ENCODE measurements around the gene AKAP5.

Gene AKAP5

GRCh38 chr14:64459405-64460136, 5.7 kb upstream of the AKAP5 start:
- DNase-seq (ENCODE audit: low read depth in 2 of 2), result no peak

DNA sequence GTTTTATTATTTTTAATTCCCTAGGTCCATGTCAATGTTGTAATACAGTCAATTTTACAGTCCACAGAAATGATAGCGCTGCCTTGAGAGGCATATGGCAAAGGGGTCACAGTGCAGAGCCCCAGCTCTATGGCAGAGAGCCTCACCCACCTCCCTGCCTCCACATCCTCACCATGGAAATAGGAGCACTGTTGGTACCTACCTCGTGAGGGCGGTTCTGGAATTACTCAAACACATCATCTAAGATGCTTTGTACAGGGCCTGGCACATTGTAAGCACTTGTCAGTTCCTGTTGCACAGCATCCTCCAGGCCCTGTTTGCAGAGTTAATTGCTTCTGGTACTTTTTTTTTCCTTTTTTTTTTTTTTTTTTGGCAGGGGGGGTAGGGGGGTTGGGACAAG, 4.1 kb upstream of the AKAP5 start:
- DNase-seq (ENCODE audit: low read depth in 2 of 2), result no peak

- DNase-seq (ENCODE audit: low read depth in 2 of 2), result no peak
Measured at GRCh38 chr14:64463195-64463594, 2.1 kb upstream of the AKAP5 start.

DNA sequence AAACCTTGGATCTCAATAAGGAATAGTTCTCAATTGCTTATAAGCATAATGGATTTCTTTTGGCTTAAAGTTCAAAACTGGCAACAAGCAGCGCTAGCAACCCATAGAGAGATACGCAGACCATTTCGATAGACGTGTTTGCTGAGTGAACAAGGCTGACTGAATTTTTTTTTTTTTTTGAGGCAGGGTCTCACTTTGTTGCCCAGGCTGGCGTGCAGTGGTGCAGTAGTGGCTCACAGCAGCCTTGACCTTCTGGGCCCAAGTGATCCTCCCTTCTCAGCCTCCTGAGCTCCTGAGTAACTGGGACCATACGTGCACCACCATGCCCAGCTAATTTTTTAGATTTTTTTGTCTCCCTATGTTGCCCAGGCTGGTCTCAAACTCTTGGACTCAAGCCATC, 1.4 kb upstream of the AKAP5 start:
- no peak for DNase-seq (ENCODE audit: low read depth in 2 of 2)

GRCh38 chr14:64464651-64465050, 648 bp upstream of the AKAP5 start:
- DNase-seq (ENCODE audit: low read depth in 2 of 2), result no peak

- DNase-seq (ENCODE audit: low read depth in 2 of 2), result no peak
Measured at GRCh38 chr14:64465831-64466554, 694 bp downstream of the AKAP5 start.

DNA sequence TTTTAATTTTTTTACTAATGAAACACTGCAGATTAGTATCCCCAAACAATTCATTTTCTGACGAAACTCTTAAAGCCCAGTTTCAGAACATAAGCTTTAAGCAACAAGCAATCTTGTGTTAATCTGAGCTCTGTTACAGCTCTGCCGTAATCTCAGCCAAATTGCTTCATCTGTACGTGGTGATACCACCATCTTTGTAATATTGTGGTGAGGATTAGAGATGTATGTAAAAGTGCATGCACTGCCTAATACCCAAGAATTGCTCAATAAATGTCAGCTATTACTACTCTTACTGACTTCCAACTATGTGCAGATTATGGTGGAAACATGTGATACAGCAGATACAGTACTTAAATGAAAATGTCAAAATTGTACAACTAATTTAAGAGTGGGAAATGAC, 1.8 kb downstream of the AKAP5 start:
- DNase-seq (ENCODE audit: low read depth in 2 of 2), result no peak

DNA sequence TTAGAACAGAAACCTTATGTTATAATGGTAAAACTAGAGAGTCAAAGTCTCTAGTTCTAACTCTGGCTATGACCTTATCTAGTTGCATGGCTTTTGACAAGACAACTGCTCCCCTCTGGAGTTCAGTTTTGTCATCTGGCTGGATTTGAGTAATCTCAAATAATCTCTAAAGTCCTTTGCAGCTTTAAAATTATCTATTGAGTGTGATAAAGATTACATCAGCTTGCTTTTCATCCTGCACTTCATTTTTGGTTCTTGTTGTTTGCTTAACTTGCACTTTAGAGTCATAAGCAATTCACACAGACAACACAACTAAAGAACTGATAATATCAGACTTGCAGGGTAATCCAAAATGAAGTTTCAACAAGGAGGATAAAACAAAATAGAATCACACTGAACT, 2.3 kb downstream of the AKAP5 start:
- DNase-seq (ENCODE audit: low read depth in 2 of 2), result no peak

- no peak for DNase-seq (ENCODE audit: low read depth in 2 of 2)
Measured at GRCh38 chr14:64468451-64468850, 3.2 kb downstream of the AKAP5 start.

GRCh38 chr14:64474041-64474440, 8.7 kb downstream of the AKAP5 start:
- DNase-seq (ENCODE audit: low read depth in 2 of 2), result no peak

DNA sequence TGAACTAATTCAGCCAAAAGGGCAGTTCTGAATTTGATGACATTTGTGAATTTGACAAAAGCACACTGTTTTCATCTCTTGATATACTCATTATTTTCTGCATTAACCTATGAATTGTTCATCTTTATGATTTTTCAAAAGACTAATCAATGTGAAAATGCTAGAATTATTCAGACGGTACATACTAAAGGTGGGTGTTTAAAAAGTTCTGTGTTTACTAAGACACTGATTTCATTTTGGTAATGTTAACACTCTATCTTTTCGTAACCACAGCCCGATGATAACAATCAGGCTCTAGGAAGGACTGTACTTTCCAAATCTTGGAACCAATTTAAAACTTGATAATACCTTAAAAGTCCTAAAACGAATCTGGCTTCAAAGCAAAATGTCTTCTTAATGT, 9.4 kb downstream of the AKAP5 start:
- DNase-seq (ENCODE audit: low read depth in 2 of 2), result no peak

GRCh38 chr14:64475585-64476273, 10.4 kb downstream of the AKAP5 start:
- DNase-seq (ENCODE audit: low read depth in 2 of 2), result no peak

DNA sequence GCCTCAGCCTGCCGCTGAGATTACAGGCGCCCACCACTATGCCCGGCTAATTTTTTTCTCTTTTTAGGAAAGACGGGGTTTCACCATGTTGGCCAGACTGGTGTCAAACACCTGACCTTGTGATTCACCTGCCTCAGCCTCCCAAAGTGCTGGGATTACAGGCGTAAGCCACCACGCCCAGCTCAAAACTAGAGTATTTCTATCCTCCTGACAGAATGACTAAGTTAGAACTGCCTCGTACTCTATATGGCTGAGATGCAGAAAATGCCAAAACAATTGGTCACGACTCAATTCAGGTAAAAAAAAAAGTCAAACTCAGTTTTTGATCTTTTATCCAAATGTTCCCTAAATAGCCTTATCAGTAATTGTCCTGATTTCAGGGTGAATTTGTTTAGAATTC, 11.1 kb downstream of the AKAP5 start:
- no peak for DNase-seq (ENCODE audit: low read depth in 2 of 2)

GRCh38 chr14:64478634-64479250, 13.4 kb downstream of the AKAP5 start:
- DNase-seq (ENCODE audit: low read depth in 2 of 2), result no peak

- no peak for DNase-seq (ENCODE audit: low read depth in 2 of 2)
Measured at GRCh38 chr14:64488590-64489099, 23.3 kb downstream of the AKAP5 start.

DNA sequence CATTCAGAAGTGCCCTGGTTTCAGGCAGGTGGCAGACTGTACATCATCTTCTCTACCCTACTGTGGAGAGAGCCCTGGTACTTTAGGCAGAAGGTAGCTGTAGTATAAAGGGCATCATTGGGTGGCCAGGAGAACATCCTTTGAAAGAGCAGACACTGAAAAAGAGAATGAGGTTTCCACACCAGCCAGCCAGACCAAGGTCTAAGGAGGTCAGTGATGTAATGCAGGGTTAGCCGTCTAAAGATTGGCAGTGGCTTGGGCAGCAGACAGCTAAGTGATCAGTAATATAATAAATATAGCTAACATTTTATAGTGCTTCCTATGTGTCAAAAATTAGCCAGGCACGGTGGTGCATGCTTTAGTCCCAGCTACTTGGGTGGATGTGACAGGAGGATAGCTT, 26.3 kb downstream of the AKAP5 start:
- no peak for DNase-seq (ENCODE audit: low read depth in 2 of 2)

DNA sequence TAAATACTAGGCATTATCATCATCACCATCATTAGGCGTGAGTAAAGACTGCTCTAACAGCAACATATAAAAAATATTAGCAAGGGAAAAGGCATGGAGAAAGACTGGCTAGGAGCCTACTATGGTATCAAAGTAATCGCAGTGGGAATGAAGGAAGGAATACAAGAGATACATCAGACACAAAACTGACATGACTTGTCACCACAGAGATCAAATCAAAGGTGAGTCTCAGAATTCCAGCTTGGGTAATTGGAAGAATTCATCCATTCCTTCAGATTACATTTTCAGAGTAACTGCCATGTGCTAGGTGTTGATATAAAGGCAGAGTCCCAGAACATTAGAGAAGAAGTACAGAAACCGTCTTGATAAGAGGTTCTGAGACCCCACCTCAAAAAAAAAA, 28.2 kb downstream of the AKAP5 start:
- DNase-seq (ENCODE audit: low read depth in 2 of 2), result no peak

DNA sequence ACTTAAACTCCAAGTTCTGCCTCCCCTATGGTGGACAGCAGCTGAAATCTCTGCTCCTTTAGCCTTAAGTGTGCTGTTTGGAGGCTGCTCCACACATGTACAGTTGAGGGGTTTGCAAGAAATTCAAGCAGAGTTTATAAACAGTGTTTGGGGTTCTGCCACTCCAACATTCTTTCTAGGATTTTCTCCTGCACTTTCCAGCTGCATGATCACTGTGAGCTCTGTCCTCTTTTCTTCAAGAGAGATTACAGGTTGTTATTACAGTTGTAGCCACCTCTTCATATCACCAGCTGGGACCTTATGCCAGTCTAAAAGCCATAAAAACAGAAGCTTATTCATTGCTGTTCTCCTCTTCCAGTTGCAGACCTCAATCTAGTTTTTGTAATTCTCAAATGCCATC, 30.0 kb downstream of the AKAP5 start:
- DNase-seq (ENCODE audit: low read depth in 2 of 2), result no peak

DNA sequence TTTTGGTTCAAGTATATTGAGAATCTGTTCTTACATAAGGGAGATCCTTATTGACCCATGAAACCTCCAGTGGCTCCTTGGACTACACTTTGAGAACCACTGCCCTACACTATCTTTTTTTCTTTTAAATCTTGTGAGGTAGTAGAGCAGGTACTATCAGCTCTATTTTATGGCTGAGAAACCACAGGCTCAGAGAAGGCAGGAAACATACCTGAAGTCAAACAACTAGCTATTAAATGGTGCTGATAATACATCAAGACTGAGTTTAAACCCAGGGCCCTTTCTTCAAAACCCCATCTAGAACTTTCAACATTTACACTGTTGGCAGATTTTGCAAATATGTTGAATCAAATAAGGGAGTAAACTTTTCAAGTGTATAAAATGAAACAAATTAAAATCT, 31.5 kb downstream of the AKAP5 start:
- DNase-seq (ENCODE audit: low read depth in 2 of 2), result no peak

- DNase-seq (ENCODE audit: low read depth in 2 of 2), result no peak
Measured at GRCh38 chr14:64500088-64500487, 34.8 kb downstream of the AKAP5 start.

DNA sequence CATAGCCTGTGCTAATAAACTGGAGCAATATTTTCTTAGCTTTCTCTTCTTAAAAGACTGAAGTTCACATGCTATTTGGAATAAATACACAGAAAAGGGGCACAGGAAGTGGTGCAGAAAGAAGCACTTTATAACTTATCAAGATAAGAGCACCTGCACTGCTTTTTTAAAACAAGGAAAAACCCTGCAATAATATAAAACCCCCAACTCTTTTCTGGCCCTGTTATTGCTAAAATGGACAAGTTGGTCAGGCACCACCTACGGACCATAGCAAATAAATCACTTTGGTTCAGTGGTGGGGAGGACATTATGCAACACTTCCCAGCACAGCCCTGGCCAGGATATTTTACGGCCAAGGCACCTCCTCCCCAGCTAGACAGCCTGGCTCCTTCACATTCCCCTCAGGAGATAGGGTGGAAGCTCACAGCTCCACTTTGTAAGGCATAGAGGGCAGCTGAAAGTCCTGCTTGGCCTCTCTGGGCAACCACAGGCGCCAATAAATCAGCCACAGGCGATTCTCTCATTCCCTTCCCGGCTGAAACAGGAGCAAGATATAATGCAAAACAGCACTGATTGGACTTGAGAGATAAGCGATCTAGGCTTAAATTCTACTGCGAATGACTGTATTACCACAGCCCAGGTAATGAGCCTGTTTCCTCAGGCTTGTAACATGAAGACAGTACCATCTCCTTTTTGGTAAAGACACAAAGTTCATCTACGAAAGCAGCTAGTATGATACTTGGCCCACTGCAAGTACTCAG, 36.3 kb downstream of the AKAP5 start:
- no peak for DNase-seq (ENCODE audit: low read depth in 2 of 2)

DNA sequence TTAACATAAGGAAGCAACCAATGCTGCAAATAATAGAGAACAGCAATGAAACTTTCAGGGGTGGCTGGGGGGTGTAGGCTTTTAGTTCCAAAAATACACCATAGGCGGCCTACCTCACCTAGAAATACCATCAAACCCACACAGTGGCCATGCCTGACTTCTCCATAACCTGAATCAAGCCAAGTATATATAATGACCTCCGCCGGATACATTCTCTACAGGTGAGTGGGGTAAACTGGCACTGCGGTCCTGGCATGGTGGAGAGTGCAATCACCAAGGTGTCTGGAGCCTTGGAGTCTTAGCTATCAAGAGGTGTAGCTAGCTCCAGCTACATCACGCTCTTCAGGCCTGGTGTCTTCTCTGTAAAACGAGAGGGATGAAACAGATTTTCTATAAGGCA, 37.2 kb downstream of the AKAP5 start:
- no peak for DNase-seq (ENCODE audit: low read depth in 2 of 2)

Measured in stimulated activated CD8-positive, alpha-beta memory T cell treated with anti-CD3 and anti-CD28 coated beads, Interleukin-2, amount 100 ng/mL, for 1 hour (primary cell).